ENCODE measurements around the gene RAB29. TPM values are rescaled to one million over a fixed set of nuclear protein-coding genes. Genes with fewer than 3 reads are reported as not detected.

Gene RAB29
- total and polyA plus RNA-seq, 9 of the 15 experiments (the other 6 are each of a cell fraction or from before 2014, with no cell fraction given): 6.3 to 17.6 (median 8.0) TPM

- Histone ChIP-seq H2AFZ (ENCODE audit: low read depth, low read length) (no peak overlapping the region), H3K79me2 (ENCODE audit: control insufficient read depth, insufficient read depth, low read length) (no peaks in the 10 kb centered on the region), H3K4me2 (ENCODE audit: insufficient read depth, low read length) (no peak overlapping the region), H3K27me3 (ENCODE audit: control insufficient read depth in 2 of 2, insufficient read depth in 2 of 2, low read length in 2 of 2) (no peaks in the 10 kb centered on the region), H3K27ac (ENCODE audit: extremely low read depth, low read depth, low read length) (no peak overlapping the region), H3K36me3 (ENCODE audit: control insufficient read depth, insufficient read depth, low read length) (no peaks in the 10 kb centered on the region), H3K9ac (ENCODE audit: insufficient read depth in 1 of 2, low read depth in 2 of 2, low read length in 2 of 2) (no peak overlapping the region), H3K4me1 (replicated peaks in 1 of 2; ENCODE audit: control insufficient read depth in 2 of 2, insufficient read depth in 2 of 2, low read length in 2 of 2) (no peaks in the 10 kb centered on the region; a peak in 1 of 5 replicates), H3K9me1 (ENCODE audit: control insufficient read depth, insufficient read depth, low read length) (no peaks in the 10 kb centered on the region), H3K9me3 (replicated peaks; ENCODE audit: control insufficient read depth, insufficient read depth, low read depth, low read length) (no peaks in the 10 kb centered on the region), H3K4me3 (no peak overlapping the region), H4K20me1 (replicated peaks; ENCODE audit: control insufficient read depth, insufficient read depth, low read length) (no peaks in the 10 kb centered on the region)
- in situ Hi-C loops (cut with MboI): no loop called here
- ATAC-seq: no peak
- POLR2A ChIA-PET: interaction anchor here (2.2 to 2.8 kb wide), 3 partner anchors 8 to 17 kb away, joined by 9 to 20 read pairs (median 10); partner anchors contain the start of gene RAB29
- DNase-seq (ENCODE audit: extremely low read depth in 1 of 4, low spot score in 3 of 4): no peak
- intact Hi-C loops (cut with micrococcal nuclease): no loop called here
- WGBS (ENCODE audit: insufficient coverage, low coverage, missing lambda C conversion rate): 49% methylated on average over 3 of the region's 3 CpGs
- peak; percentile 27; the same call in 1 of the 2 replicates for TF ChIP-seq CEBPB (tag; IDR thresholded peaks at IDR 0.05)
- TF ChIP-seq YY1 (IDR thresholded peaks at IDR 0.05; ENCODE audit: borderline replicate concordance in 1 of 3, control insufficient read depth in 1 of 3, extremely low read depth in 1 of 3, insufficient read depth in 3 of 3, insufficient read length in 1 of 3, insufficient replicate concordance in 2 of 3, low read depth in 1 of 3, low read length in 2 of 3): no peak
- TF ChIP-seq ZBTB5 (IDR thresholded peaks at IDR 0.05): peak; percentile 83
- peak; percentile 93 for TF ChIP-seq HINFP (tag; conservative IDR thresholded peaks at IDR 0.05; ENCODE audit: low read depth)
- CTCF ChIA-PET (ENCODE audit: low intra/inter-chr PET ratio): no interaction called here
- no TSS peak for BruUV-seq (replicated peaks)
- no peak for FAIRE-seq
Observed at GRCh38 chr1:205766570-205766969, 8.7 kb downstream of the RAB29 start.

Data from K562 (cell line).